ENCODE data around the gene GPR50. TPM values are rescaled to one million over a fixed set of nuclear protein-coding genes. Genes with fewer than 3 reads are reported as not detected.

GPR50 gene
- total RNA-seq, 1 experiment from 2014 or later = not detected

DNA sequence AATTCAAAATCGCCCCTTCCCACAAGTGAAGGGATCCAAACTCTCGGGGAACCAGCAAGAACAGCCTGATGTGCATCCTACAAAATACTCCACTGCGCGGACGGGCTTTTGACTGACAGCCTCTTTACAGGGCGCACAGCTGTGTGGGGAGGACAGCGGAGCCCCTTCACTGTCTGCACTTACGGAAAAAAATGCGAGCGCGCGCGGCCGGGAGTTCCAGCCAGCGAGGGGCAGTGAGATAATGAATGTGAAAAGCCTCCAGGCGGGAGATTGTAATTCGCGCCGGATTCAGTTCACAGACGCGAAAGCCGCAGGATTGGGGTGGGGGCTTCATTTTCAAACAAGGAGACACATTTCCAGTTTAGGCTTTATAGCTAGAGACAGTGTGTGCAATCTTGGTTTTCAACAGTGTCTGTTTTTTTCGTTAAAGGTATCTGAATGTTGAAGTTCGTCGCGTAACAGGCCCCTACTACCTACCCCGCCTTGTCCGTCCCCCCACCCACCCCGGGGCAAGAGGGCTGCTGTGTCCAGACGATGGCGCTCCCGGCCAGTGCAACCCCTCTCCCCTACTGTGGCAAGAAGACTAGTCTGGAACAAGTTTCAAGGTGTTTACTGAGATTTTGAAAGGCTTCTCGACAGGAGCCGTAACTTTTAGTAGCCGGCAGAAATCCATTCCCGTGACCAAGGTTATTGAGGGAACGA, 1.7 kb upstream of the GPR50 start:
- no peaks in the 10 kb centered on the region for H4K20me1 ChIP-seq (ENCODE audit: insufficient read depth)
- TF ChIP-seq FOSL1 (IDR thresholded peaks at IDR 0.05; ENCODE audit: low read depth) (no peak), EGR1 (IDR thresholded peaks at IDR 0.05; ENCODE audit: low read depth) (no peak), CEBPB (IDR thresholded peaks at IDR 0.05; ENCODE audit: low read depth) (no peak), REST (IDR thresholded peaks at IDR 0.05; ENCODE audit: low read depth) (no peak), SIN3A (IDR thresholded peaks at IDR 0.05; ENCODE audit: low read depth) (no peak), YY1 (IDR thresholded peaks at IDR 0.05; ENCODE audit: extremely low read depth, insufficient replicate concordance, low read depth, low read length) (no peak), CTCF (IDR thresholded peaks at IDR 0.05 in 2 of 3, conservative IDR thresholded peaks at IDR 0.05 in 1 of 3; ENCODE audit: borderline replicate concordance in 1 of 3, insufficient read depth in 1 of 3, low read depth in 2 of 3, low read length in 2 of 3) (no peak)
- TF ChIP-seq, protein P1, sequence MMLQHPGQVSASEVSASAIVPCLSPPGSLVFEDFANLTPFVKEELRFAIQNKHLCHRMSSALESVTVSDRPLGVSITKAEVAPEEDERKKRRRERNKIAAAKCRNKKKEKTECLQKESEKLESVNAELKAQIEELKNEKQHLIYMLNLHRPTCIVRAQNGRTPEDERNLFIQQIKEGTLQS (IDR thresholded peaks at IDR 0.05) = no peak
- no peaks in the 10 kb centered on the region; the same call in 1 of the 2 replicates for H3K27me3 ChIP-seq (ENCODE audit: insufficient read depth, low read length)
- H3K9me2 ChIP-seq (ENCODE audit: insufficient read depth) = no peaks in the 10 kb centered on the region
- ATAC-seq = no peak
- no peaks in the 10 kb centered on the region for H3K79me2 ChIP-seq (ENCODE audit: insufficient read depth, low read length)
- no peaks in the 10 kb centered on the region for H3K9me3 ChIP-seq (ENCODE audit: control insufficient read depth in 1 of 2, insufficient read depth in 1 of 2, low read depth in 1 of 2, low read length in 2 of 2)
- no peak overlapping the region for H3K4me3 ChIP-seq (replicated peaks in 1 of 2; ENCODE audit: low read depth in 1 of 2, low read length in 2 of 2)
- H2AFZ ChIP-seq (ENCODE audit: low read depth, low read length, poor library complexity, severe bottlenecking) = no peak overlapping the region
- H3K4me2 ChIP-seq (ENCODE audit: low read length) = no peak overlapping the region
- DNase-seq (ENCODE audit: low read depth, low spot score) = no peak
- RAD21 ChIA-PET (ENCODE audit: low non-redundant PET in 1 of 2, low total read pairs in 2 of 2, uncharacterized antibody in 2 of 2, unreplicated experiment in 2 of 2) = no interaction called here
- no peaks in the 10 kb centered on the region for H3K4me1 ChIP-seq (ENCODE audit: control insufficient read depth in 1 of 2, insufficient read depth in 2 of 2, low read length in 2 of 2)
- POLR2A ChIA-PET = no interaction called here
- intact Hi-C loops (cut with micrococcal nuclease) = no loop called here
- no peaks in the 10 kb centered on the region for H3K36me3 ChIP-seq (ENCODE audit: control insufficient read depth in 1 of 2, insufficient read depth in 2 of 2, low read length in 2 of 2)
- CTCF ChIA-PET = no interaction called here
- H3K27ac ChIP-seq (ENCODE audit: low read depth, low read length) = no peak overlapping the region
- BruUV-seq (replicated peaks) = no TSS peak
- H3K9ac ChIP-seq (ENCODE audit: low read length) = no peak overlapping the region

All from HCT116 (cell line).